Activated naive CD4-positive, alpha-beta T cell treated with anti-CD3 and anti-CD28 coated beads for 36 hours (primary cell): ENCODE results near the gene CFDP1. TPM values are rescaled to one million over a fixed set of nuclear protein-coding genes. Genes with fewer than 3 reads are reported as not detected.

Experiments used
- CTCF ChIA-PET: fragments of 350-600 bp; sonication (Branson Sonifier 250); formaldehyde crosslinking; loops from one replicate; lab custom pipeline; 2021; ENCODE audit warnings: antibody characterized with exemption; lab: Charles Lee
- DNase-seq: peaks from one replicate; pipeline ENCODE4 v3.0.0-alpha.2; 2020
- H3K27ac Mint-ChIP-seq: one replicate; pipeline ENCODE4 v1.8.0; 2021; ENCODE audit warnings: mild to moderate bottlenecking, mixed read lengths
- H3K27me3 Mint-ChIP-seq: one replicate; pipeline ENCODE4 v1.8.0; 2021; ENCODE audit warnings: low read depth, mixed read lengths
- H3K36me3 Mint-ChIP-seq: one replicate; pipeline ENCODE4 v1.8.0; 2021; ENCODE audit warnings: low read depth, mixed read lengths
- H3K4me1 Mint-ChIP-seq: one replicate; pipeline ENCODE4 v1.8.0; 2021; ENCODE audit warnings: low read depth, mixed read lengths
- H3K4me3 Mint-ChIP-seq: one replicate; pipeline ENCODE4 v1.8.0; 2021; ENCODE audit warnings: mild to moderate bottlenecking, moderate library complexity, mixed read lengths
- H3K9me3 Mint-ChIP-seq: one replicate; pipeline ENCODE4 v1.8.0; 2021; ENCODE audit warnings: mixed read lengths
- intact Hi-C: fragments of 100-400 bp; cut with micrococcal nuclease; formaldehyde crosslinking; loops from one replicate; pipeline ENCODE4 v1.15.1; 2023
- total RNA-seq, 2 experiments: library from RNA; stranded (reverse); gene quantifications; one replicate each; pipeline ENCODE4 v1.2.3, GENCODE V29; 2021

Gene CFDP1
- total RNA-seq, 2 experiments from 2014 or later = 37.2 to 44.1 TPM

DNA sequence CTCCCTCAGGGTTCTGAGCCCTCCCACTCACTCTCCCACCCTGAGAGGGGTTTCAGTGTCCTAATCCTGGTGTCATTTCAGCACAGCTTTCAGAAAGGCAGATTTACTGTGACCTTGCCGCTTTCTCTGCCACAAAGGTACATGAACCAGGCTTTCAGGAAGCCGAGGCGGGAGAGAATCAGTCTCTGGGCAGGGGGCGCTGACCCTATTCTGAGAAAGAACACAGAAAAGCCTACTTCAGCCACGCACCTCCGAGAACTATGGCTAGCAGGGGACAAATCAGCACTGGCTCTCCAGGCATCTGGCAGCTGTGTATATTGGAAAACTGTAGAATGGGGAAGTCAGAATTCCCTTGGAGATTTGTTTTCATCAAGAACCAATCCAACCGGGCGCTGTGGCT lies 124.1 kb downstream of the CFDP1 start:
- no peak overlapping the region for H3K27ac Mint-ChIP-seq
- no peak for DNase-seq
- peaks cover 19% of the 10 kb centered on the region for H3K36me3 Mint-ChIP-seq
- peaks cover 29% of the 10 kb centered on the region for H3K4me1 Mint-ChIP-seq
- CTCF ChIA-PET = interaction anchor here (0.6 kb wide), 1 partner anchor 30 kb away, joined by 5 read pairs; no protein-coding TSS in a partner anchor
- H3K9me3 Mint-ChIP-seq = no peaks in the 10 kb centered on the region
- H3K4me3 Mint-ChIP-seq = no peak overlapping the region
- no peaks in the 10 kb centered on the region for H3K27me3 Mint-ChIP-seq
- intact Hi-C loops = loop anchor here (5.0 kb wide), 2 partner anchors 77 to 1883 kb away; partner anchors contain the start of gene MON1B

DNA sequence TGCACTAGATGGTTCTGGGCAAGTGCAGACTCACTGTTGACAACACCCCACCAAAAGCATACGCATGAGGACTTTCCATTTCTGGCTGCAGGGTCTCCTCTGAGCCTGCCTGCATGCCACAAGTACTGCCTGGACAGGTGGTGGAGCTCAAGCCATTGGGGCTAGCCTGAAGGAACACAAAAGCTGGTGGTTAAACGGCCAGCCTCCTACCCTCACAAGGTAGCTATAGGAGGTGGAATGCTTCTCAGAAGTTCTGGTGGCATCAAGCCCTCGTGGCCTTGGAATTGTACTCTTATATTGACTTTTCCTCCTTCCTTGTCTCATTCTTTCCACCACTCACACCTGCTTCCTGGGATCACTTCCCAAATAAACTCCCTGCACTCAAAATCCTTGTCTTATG lies 125.3 kb downstream of the CFDP1 start:
- H3K4me3 Mint-ChIP-seq = no peak overlapping the region
- H3K9me3 Mint-ChIP-seq = no peaks in the 10 kb centered on the region
- intact Hi-C loops = loop anchor here (5.0 kb wide), 2 partner anchors 76 to 1884 kb away; partner anchors contain the start of gene MON1B
- DNase-seq = no peak
- H3K4me1 Mint-ChIP-seq = peaks cover 29% of the 10 kb centered on the region
- CTCF ChIA-PET = interaction anchor here (4.3 kb wide), 1 partner anchor 74 kb away, joined by 16 read pairs; no protein-coding TSS in a partner anchor
- H3K36me3 Mint-ChIP-seq = peaks cover 16% of the 10 kb centered on the region
- no peak overlapping the region for H3K27ac Mint-ChIP-seq
- H3K27me3 Mint-ChIP-seq = no peaks in the 10 kb centered on the region

GRCh38 chr16:75307506-75307905 lies 125.8 kb downstream of the CFDP1 start:
- peaks cover 29% of the 10 kb centered on the region for H3K4me1 Mint-ChIP-seq
- DNase-seq = no peak
- intact Hi-C loops = loop anchor here (5.0 kb wide), 2 partner anchors 75 to 1885 kb away; partner anchors contain the start of gene MON1B
- no peak overlapping the region for H3K27ac Mint-ChIP-seq
- CTCF ChIA-PET = interaction anchor here (4.3 kb wide), 1 partner anchor 73 kb away, joined by 16 read pairs; no protein-coding TSS in a partner anchor
- H3K4me3 Mint-ChIP-seq = no peak overlapping the region
- H3K9me3 Mint-ChIP-seq = no peaks in the 10 kb centered on the region
- H3K36me3 Mint-ChIP-seq = peaks cover 17% of the 10 kb centered on the region
- no peaks in the 10 kb centered on the region for H3K27me3 Mint-ChIP-seq

DNA sequence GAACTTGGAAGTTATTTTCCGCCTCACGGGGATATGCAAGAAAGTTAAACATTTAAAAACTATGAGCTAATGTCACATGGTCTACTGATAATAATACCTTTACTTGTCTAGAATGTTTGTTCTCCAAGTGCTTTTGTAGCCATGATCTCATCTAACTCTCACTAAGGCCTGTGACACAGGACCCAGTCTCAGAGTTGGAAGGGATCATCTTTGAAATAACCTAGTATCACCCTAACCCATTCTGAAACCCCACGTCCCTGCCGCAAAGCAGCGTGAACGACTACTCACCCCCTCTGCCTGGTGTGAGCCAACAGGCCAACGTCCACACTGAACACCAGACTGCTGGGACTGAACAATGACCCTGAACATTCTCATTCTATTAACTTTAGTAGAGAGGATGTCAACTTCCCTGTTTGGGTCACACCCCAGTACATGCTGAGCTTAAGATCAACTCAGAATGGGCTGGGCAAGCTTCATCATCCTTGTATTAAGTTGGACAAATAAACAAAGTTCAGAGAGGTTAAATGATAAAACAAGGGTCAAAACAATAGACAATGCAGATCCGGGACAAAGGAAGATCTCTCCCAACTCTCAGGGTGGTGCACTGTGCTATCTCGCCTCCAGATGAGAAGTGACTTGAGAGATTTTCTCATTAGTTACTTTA lies 127.1 kb downstream of the CFDP1 start:
- peaks cover 29% of the 10 kb centered on the region for H3K4me1 Mint-ChIP-seq
- H3K9me3 Mint-ChIP-seq = no peaks in the 10 kb centered on the region
- H3K27me3 Mint-ChIP-seq = no peaks in the 10 kb centered on the region
- intact Hi-C loops = loop anchor here (5.0 kb wide), 2 partner anchors 74 to 1886 kb away; partner anchors contain the start of gene MON1B
- no peak for DNase-seq
- H3K36me3 Mint-ChIP-seq = peaks cover 29% of the 10 kb centered on the region
- peak overlapping the region; percentile 90 for H3K27ac Mint-ChIP-seq
- CTCF ChIA-PET = interaction anchor here (0.8 to 4.3 kb wide), 3 partner anchors 14 to 72 kb away, joined by 3 to 16 read pairs (median 3); no protein-coding TSS in a partner anchor
- H3K4me3 Mint-ChIP-seq = no peak overlapping the region

DNA sequence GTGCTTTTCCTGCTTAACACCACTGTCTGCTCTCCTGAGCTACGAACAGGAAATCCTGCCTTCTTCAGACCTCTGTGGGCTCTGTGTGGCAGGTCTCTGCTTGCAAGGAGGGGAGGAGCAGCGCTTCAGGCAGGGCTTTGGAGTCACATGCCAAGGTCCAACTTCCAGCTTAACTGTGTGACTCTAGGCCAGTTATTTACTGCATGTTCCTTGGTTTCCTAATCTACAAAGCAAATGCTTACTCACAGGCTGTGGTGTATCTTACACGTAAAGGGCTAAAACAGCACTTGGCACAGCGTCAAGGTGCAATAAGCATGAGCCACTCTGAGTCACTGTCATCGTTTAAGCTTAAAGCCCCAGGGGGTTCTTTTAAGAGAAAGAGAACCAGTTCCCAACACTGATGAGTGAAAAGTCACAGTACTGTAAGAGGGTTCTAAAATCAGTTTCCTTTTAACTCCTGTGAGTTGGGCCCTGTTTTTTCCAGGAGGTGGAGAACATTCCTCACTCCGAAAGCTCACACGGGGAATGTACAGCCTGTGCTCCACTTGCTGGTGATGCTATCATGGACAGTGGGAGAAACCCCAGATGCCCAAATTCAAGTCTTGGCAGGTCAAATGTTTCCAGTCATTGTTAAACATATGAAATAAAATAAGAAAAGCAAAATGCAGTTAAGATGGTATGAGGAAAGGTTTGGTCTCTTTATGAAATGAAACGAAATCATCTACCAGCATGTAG lies 127.8 kb downstream of the CFDP1 start:
- no peaks in the 10 kb centered on the region for H3K9me3 Mint-ChIP-seq
- CTCF ChIA-PET = interaction anchor here (0.8 to 4.3 kb wide), 3 partner anchors 15 to 71 kb away, joined by 3 to 16 read pairs (median 3); no protein-coding TSS in a partner anchor
- peak overlapping the region; percentile 36 for H3K4me3 Mint-ChIP-seq
- peaks cover 29% of the 10 kb centered on the region for H3K4me1 Mint-ChIP-seq
- DNase-seq = peak; percentile 94
- peak overlapping the region; percentile 90 for H3K27ac Mint-ChIP-seq
- H3K27me3 Mint-ChIP-seq = no peaks in the 10 kb centered on the region
- H3K36me3 Mint-ChIP-seq = peaks cover 32% of the 10 kb centered on the region
- intact Hi-C loops = loop anchor here (1.0 to 5.0 kb wide), 14 partner anchors 14 to 1887 kb away; partner anchors contain the start of genes ADAT1, BCAR1, CFDP1 and KARS1

- no peaks in the 10 kb centered on the region for H3K27me3 Mint-ChIP-seq
- no peaks in the 10 kb centered on the region for H3K9me3 Mint-ChIP-seq
- peaks cover 37% of the 10 kb centered on the region for H3K36me3 Mint-ChIP-seq
- peak overlapping the region; percentile 88 for H3K27ac Mint-ChIP-seq
- H3K4me3 Mint-ChIP-seq = peak overlapping the region; percentile 36
- peak; percentile 35 for DNase-seq
- H3K4me1 Mint-ChIP-seq = peaks cover 29% of the 10 kb centered on the region
- CTCF ChIA-PET = interaction anchor here (4.3 kb wide), 1 partner anchor 70 kb away, joined by 16 read pairs; no protein-coding TSS in a partner anchor
- intact Hi-C loops = loop anchor here (1.0 to 5.0 kb wide), 14 partner anchors 15 to 1888 kb away; partner anchors contain the start of genes ADAT1, BCAR1, CFDP1 and KARS1
Measured at GRCh38 chr16:75304521-75305363, 128.6 kb downstream of the CFDP1 start.

- Mint-ChIP-seq H3K4me1 (peaks cover 24% of the 10 kb centered on the region), H3K36me3 (peaks cover 58% of the 10 kb centered on the region), H3K27ac (no peak overlapping the region), H3K27me3 (no peaks in the 10 kb centered on the region), H3K9me3 (no peaks in the 10 kb centered on the region), H3K4me3 (no peak overlapping the region)
- CTCF ChIA-PET = interaction anchor here (0.8 kb wide), 1 partner anchor 9 kb away, joined by 3 read pairs; no protein-coding TSS in a partner anchor
- DNase-seq = no peak
- intact Hi-C loops = no loop called here
Measured at GRCh38 chr16:75301804-75302203, 131.5 kb downstream of the CFDP1 start.

DNA sequence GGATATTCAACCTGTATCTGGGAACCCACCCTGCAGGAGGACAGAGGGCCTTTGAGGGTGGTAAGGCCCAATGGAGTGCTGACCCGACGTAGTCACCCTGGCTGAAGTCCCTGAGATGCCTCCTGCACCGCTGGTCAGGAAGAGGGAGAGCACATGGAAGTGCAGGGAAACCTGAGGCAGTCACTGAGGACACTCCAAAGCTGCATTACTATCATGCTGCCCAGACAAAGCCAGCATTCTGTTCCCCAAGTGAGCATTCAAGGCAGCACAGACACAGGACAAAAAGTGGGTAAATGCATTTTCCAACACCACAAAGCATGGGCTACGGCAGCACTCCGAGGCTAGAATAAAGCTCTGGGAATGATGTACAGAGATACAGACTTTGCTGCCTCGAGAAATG lies 135.0 kb downstream of the CFDP1 start:
- no peak for DNase-seq
- Mint-ChIP-seq H3K4me1 (no peaks in the 10 kb centered on the region), H3K9me3 (no peaks in the 10 kb centered on the region), H3K4me3 (no peak overlapping the region), H3K27ac (no peak overlapping the region), H3K36me3 (peaks cover 56% of the 10 kb centered on the region), H3K27me3 (no peaks in the 10 kb centered on the region)
- intact Hi-C loops = no loop called here
- CTCF ChIA-PET = no interaction called here

- peaks cover 59% of the 10 kb centered on the region for H3K36me3 Mint-ChIP-seq
- CTCF ChIA-PET = no interaction called here
Measured at GRCh38 chr16:75296606-75297005, 136.7 kb downstream of the CFDP1 start.

DNA sequence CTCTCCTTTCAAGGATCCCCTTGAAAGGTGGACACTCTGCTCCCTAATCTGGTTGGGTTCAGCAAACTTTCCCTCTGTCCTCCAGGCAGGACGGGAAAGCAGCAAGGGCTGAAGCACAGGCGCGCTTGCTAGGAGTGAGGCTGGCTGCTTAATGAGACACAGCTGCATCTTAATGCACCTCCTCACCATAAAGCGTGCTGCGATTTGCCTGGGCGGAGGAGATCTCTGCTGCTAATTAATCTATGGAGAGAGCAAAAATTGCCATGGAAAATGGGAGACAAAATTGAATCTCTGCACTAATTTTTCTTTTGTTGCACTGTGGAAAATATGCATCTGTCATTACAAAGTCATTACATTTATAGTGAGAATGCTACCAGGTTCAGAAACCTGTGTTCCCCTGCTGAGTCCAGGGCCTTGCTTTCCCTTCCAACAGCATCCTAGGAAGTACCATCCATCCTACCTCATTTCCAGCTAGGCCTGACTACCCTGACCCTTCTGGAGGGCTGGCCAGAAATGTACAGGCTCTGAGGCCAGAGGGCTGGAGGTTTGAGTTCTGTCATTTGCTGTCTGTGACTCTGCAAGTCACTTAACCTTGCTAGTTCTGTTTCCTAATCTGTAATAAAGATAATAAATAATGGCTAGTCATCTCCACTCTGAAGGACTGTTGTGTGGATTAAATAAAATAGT lies 138.4 kb downstream of the CFDP1 start:
- no peak overlapping the region for H3K4me3 Mint-ChIP-seq
- no peaks in the 10 kb centered on the region for H3K27me3 Mint-ChIP-seq
- no peak for DNase-seq
- no peaks in the 10 kb centered on the region for H3K9me3 Mint-ChIP-seq
- intact Hi-C loops = no loop called here
- H3K36me3 Mint-ChIP-seq = peaks cover 53% of the 10 kb centered on the region
- H3K4me1 Mint-ChIP-seq = no peaks in the 10 kb centered on the region
- no peak overlapping the region for H3K27ac Mint-ChIP-seq
- CTCF ChIA-PET = no interaction called here

More at GRCh38 chr16:75296606-75297005, 136.7 kb downstream of the CFDP1 start:
- Mint-ChIP-seq H3K27ac (no peak overlapping the region), H3K27me3 (no peaks in the 10 kb centered on the region), H3K4me3 (no peak overlapping the region), H3K9me3 (no peaks in the 10 kb centered on the region), H3K4me1 (no peaks in the 10 kb centered on the region)
- intact Hi-C loops = no loop called here
- no peak for DNase-seq

GRCh38 chr16:75293772-75294171 lies 139.5 kb downstream of the CFDP1 start:
- no peak overlapping the region for H3K4me3 Mint-ChIP-seq
- peaks cover 48% of the 10 kb centered on the region for H3K36me3 Mint-ChIP-seq
- H3K27me3 Mint-ChIP-seq = peaks cover 2% of the 10 kb centered on the region
- H3K9me3 Mint-ChIP-seq = no peaks in the 10 kb centered on the region
- DNase-seq = no peak
- intact Hi-C loops = no loop called here
- peaks cover 6% of the 10 kb centered on the region for H3K4me1 Mint-ChIP-seq
- CTCF ChIA-PET = no interaction called here
- no peak overlapping the region for H3K27ac Mint-ChIP-seq
